ENCODE results near the gene ZNF597.

- no peak for TF ChIP-seq CTCF (IDR thresholded peaks at IDR 0.05; ENCODE audit: low read length)
- TF ChIP-seq EZH2 (IDR thresholded peaks at IDR 0.05; ENCODE audit: borderline replicate concordance, low read length), result no peak
These were observed 28.3 kb upstream of the ZNF597 start for GRCh38 chr16:3471518-3472176.
